Kidney epithelial cell (primary cell): Measurements from ENCODE around the gene RHPN2. TPM values are rescaled to one million over a fixed set of nuclear protein-coding genes. Genes with fewer than 3 reads are reported as not detected.

Source experiments
- DNase-seq: peaks from one replicate; pipeline ENCODE4 v3.0.0-alpha.2; 2010; ENCODE audit warnings: low read depth
- H3K27me3 ChIP-seq: 2 replicates; pipeline ENCODE4 v1.6.0; 2011; ENCODE audit warnings: low read length; ENCODE audit not compliant: control insufficient read depth, insufficient read depth
- H3K36me3 ChIP-seq: 2 replicates; pipeline ENCODE4 v1.5.1; 2011; ENCODE audit warnings: low read length; ENCODE audit not compliant: control insufficient read depth, insufficient read depth
- H3K4me3 ChIP-seq: 2 replicates; pipeline ENCODE4 v1.5.1; 2011; ENCODE audit warnings: low read depth, mild to moderate bottlenecking, control low read depth, low read length
- CTCF ChIP-seq: IDR thresholded peaks from 2 replicates; pipeline ENCODE4 v1.5.1; 2011; ENCODE audit warnings: mild to moderate bottlenecking, moderate library complexity, low read length, control low read depth, inconsistent platforms; ENCODE audit not compliant: insufficient read depth, poor library complexity, severe bottlenecking
- total RNA-seq: library from RNA; depleted of rRNA; stranded (reverse); fragments of >200 nt; gene quantifications from 2 replicates; pipeline ENCODE4 v1.2.3, GENCODE V29; 2015

RHPN2 gene
- total RNA-seq, 1 donor from 2014 or later, result 27.6 TPM

- peaks cover 4% of the 10 kb centered on the region for H3K36me3 ChIP-seq
- DNase-seq, result no peak
- H3K27me3 ChIP-seq, result no peaks in the 10 kb centered on the region
- TF ChIP-seq CTCF, result no peak
- no peak overlapping the region for H3K4me3 ChIP-seq
Observed at GRCh38 chr19:33093420-33094210, 28.9 kb upstream of the RHPN2 start.

DNA sequence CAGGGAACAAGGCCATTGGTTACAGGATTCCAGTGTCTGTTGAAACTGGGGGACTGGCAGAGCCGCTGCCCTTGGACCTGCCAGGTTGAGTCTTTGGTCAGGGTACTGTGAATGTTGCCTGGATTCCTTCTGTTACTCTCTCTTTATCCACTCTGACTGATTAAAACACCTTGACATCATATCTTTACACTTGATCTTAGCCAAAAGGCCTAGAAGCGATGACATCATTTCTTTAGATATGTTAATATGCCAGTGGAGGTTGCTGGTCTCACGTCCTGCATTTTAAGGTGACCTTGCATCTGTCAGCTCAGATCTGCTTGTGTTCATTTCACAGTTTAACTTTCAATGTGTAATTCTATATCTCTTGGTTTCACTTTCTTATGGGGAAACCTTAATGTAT lies 25.5 kb upstream of the RHPN2 start:
- Histone ChIP-seq H3K4me3 (no peak overlapping the region), H3K27me3 (no peaks in the 10 kb centered on the region), H3K36me3 (peaks cover 2% of the 10 kb centered on the region)
- no peak for DNase-seq
- no peak for TF ChIP-seq CTCF

DNA sequence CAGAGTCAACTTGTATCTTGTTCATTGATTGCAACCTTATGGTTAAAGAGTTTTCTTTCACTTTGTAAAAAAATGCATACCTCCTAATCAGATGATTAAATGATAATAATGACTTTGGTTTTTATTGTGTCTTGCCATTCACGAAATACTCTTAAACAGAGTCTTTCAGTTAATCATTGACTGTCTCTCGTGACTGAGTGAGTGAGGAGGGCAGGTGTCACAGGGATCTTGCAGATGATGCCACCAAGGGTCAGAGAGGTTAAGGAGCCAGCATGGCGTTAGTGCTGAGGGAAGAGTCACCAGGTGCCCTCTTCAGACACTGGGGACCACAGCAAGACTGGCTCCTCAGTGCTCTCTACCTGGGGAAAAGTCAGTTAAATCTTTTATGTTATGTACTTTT lies 24.3 kb upstream of the RHPN2 start:
- peaks cover 2% of the 10 kb centered on the region for H3K36me3 ChIP-seq
- H3K4me3 ChIP-seq, result no peak overlapping the region
- DNase-seq, result no peak
- H3K27me3 ChIP-seq, result no peaks in the 10 kb centered on the region
- TF ChIP-seq CTCF, result no peak

DNA sequence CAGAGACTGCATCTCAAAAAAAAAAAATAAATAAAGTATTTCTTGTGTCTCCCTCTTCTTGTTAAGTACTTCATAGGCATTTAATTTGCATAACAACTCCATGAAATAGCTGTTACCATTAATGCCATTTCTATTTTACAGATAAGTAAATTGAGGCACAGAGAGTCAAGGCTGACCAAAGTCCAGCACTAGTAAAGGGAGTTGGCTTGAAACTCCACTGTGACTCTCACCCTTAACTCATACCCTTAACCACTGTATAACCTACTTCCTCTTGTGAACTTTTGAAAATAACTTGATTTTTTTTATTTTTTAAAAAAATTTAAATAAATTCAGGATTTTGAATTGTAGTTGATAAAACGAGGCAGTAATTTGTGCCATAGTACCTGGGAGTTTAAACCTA lies 22.3 kb upstream of the RHPN2 start:
- TF ChIP-seq CTCF, result no peak
- no peak overlapping the region for H3K4me3 ChIP-seq
- no peak for DNase-seq
- no peaks in the 10 kb centered on the region for H3K36me3 ChIP-seq
- H3K27me3 ChIP-seq, result no peaks in the 10 kb centered on the region

GRCh38 chr19:33085570-33086128 lies 21.0 kb upstream of the RHPN2 start:
- no peak overlapping the region for H3K4me3 ChIP-seq
- H3K36me3 ChIP-seq, result no peaks in the 10 kb centered on the region
- H3K27me3 ChIP-seq, result no peaks in the 10 kb centered on the region
- no peak for DNase-seq
- no peak for TF ChIP-seq CTCF
